Measurements from ENCODE around the gene DUOXA1. TPM values are rescaled to one million over a fixed set of nuclear protein-coding genes. Genes with fewer than 3 reads are reported as not detected.

The DUOXA1 gene
- total RNA-seq, 2 experiments from 2014 or later, result 0.68 TPM; not detected in 1

DNA sequence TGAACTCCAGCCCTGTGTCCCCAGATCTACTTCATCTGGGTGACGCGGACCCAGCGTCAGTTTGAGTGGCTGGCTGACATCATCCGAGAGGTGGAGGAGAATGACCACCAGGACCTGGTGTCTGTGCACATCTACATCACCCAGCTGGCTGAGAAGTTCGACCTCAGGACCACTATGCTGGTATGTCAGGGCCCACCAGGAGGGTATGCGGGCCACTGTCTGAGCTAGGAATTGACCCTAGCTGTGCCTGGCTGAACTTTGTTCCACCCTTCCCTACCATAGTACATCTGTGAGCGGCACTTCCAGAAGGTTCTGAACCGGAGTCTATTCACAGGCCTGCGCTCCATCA lies 33.8 kb upstream of the DUOXA1 start:
- no peak for ATAC-seq (ENCODE audit: low read depth)
- DNase-seq, result no peak
- H3K27ac Mint-ChIP-seq, result no peak overlapping the region
- no peaks in the 10 kb centered on the region for H3K36me3 Mint-ChIP-seq
- no peak overlapping the region for H3K4me3 Mint-ChIP-seq
- H3K4me1 Mint-ChIP-seq, result peaks cover 16% of the 10 kb centered on the region
- H3K27me3 Mint-ChIP-seq, result no peaks in the 10 kb centered on the region
- H3K9me3 Mint-ChIP-seq, result no peaks in the 10 kb centered on the region
- POLR2A ChIA-PET, result interaction anchor here (0.6 to 3.1 kb wide), 6 partner anchors 12 to 239 kb away, joined by 3 to 40 read pairs (median 4); a partner anchor contains a TSS

GRCh38 chr15:45162771-45163507 lies 33.3 kb upstream of the DUOXA1 start:
- ATAC-seq (ENCODE audit: low read depth) (no peak), DNase-seq (peak; percentile 71)
- Mint-ChIP-seq H3K27me3 (no peaks in the 10 kb centered on the region), H3K4me3 (no peak overlapping the region), H3K36me3 (no peaks in the 10 kb centered on the region), H3K4me1 (peaks cover 18% of the 10 kb centered on the region), H3K27ac (no peak overlapping the region), H3K9me3 (no peaks in the 10 kb centered on the region)
- POLR2A ChIA-PET, result interaction anchor here (0.6 to 3.1 kb wide), 5 partner anchors 11 to 117 kb away, joined by 3 to 40 read pairs (median 5); no protein-coding TSS in a partner anchor

DNA sequence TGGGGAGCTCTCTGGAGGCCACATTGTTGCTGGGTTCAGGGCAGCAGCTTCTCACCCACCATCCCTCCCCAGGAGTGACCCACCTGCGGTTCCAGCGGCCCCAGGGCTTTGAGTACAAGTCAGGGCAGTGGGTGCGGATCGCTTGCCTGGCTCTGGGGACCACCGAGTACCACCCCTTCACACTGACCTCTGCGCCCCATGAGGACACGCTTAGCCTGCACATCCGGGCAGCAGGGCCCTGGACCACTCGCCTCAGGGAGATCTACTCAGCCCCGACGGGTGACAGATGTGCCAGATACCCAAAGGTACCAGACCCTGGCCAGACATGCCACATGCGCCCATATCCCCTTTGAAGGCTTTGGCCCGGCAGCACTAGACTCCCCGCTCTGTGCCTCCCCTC lies 32.0 kb upstream of the DUOXA1 start:
- POLR2A ChIA-PET, result no interaction called here
- peaks cover 16% of the 10 kb centered on the region for H3K4me1 Mint-ChIP-seq
- no peaks in the 10 kb centered on the region for H3K27me3 Mint-ChIP-seq
- H3K4me3 Mint-ChIP-seq, result no peak overlapping the region
- no peaks in the 10 kb centered on the region for H3K9me3 Mint-ChIP-seq
- no peak for ATAC-seq (ENCODE audit: low read depth)
- DNase-seq, result no peak
- peaks cover under 1% of the 10 kb centered on the region for H3K36me3 Mint-ChIP-seq
- H3K27ac Mint-ChIP-seq, result no peak overlapping the region

- DNase-seq, result no peak
- ATAC-seq (ENCODE audit: low read depth), result no peak
- H3K9me3 Mint-ChIP-seq, result no peaks in the 10 kb centered on the region
- peaks cover 8% of the 10 kb centered on the region for H3K4me1 Mint-ChIP-seq
- no peak overlapping the region for H3K27ac Mint-ChIP-seq
- H3K4me3 Mint-ChIP-seq, result no peak overlapping the region
- H3K27me3 Mint-ChIP-seq, result no peaks in the 10 kb centered on the region
- H3K36me3 Mint-ChIP-seq, result peaks cover 1% of the 10 kb centered on the region
- POLR2A ChIA-PET, result interaction anchor here (1.0 to 1.1 kb wide), 2 partner anchors 22 to 42 kb away, joined by 3 read pairs; no protein-coding TSS in a partner anchor
Observed at GRCh38 chr15:45157974-45158373, 28.3 kb upstream of the DUOXA1 start.

DNA sequence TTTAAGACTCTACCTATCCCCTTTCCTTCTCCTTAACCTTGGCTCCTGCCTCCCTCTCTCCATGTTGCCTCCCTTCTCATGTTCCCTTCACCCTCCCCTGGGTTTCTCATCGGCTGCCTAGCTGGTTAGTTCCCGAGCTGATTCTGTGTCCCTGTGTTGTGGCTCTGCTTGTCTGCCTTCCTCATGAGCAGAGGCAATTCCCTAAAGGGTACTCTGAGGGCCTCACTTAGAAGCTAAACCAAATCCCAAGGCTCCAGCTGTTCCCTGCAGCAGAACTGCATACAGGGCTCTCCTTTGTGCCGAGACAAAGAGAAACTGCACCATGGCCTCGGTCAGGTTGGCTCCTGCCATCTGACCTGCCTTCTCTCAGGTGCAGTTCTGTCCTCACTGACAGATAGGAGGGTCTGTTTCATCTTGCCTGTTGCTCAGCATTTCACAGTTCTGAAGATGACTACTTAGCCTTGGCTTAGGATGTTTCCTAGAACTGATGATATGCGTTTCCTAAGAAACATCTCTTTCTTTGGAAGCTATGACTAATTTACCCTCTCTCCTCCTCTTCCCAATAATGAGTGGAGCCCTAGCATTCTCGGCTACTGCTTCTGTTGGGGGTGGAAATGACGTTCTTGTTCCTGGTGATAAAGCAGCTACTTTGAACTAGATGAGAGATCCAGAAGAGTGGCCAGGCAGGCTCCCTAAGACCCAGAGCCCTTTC lies 27.2 kb upstream of the DUOXA1 start:
- Mint-ChIP-seq H3K4me1 (peaks cover 6% of the 10 kb centered on the region), H3K4me3 (no peak overlapping the region), H3K27ac (no peak overlapping the region), H3K27me3 (no peaks in the 10 kb centered on the region), H3K9me3 (no peaks in the 10 kb centered on the region), H3K36me3 (peaks cover 3% of the 10 kb centered on the region)
- ATAC-seq (ENCODE audit: low read depth) (no peak), DNase-seq (no peak)
- POLR2A ChIA-PET, result no interaction called here

- H3K36me3 Mint-ChIP-seq, result peaks cover 3% of the 10 kb centered on the region
- DNase-seq, result no peak
- peaks cover 6% of the 10 kb centered on the region for H3K4me1 Mint-ChIP-seq
- H3K4me3 Mint-ChIP-seq, result no peak overlapping the region
- no peaks in the 10 kb centered on the region for H3K27me3 Mint-ChIP-seq
- no peak overlapping the region for H3K27ac Mint-ChIP-seq
- POLR2A ChIA-PET, result interaction anchor here (0.7 to 1.2 kb wide), 2 partner anchors 23 to 31 kb away, joined by 3 to 7 read pairs; no protein-coding TSS in a partner anchor
- ATAC-seq (ENCODE audit: low read depth), result no peak
- H3K9me3 Mint-ChIP-seq, result no peaks in the 10 kb centered on the region
Observed at GRCh38 chr15:45155739-45156138, 26.1 kb upstream of the DUOXA1 start.

DNA sequence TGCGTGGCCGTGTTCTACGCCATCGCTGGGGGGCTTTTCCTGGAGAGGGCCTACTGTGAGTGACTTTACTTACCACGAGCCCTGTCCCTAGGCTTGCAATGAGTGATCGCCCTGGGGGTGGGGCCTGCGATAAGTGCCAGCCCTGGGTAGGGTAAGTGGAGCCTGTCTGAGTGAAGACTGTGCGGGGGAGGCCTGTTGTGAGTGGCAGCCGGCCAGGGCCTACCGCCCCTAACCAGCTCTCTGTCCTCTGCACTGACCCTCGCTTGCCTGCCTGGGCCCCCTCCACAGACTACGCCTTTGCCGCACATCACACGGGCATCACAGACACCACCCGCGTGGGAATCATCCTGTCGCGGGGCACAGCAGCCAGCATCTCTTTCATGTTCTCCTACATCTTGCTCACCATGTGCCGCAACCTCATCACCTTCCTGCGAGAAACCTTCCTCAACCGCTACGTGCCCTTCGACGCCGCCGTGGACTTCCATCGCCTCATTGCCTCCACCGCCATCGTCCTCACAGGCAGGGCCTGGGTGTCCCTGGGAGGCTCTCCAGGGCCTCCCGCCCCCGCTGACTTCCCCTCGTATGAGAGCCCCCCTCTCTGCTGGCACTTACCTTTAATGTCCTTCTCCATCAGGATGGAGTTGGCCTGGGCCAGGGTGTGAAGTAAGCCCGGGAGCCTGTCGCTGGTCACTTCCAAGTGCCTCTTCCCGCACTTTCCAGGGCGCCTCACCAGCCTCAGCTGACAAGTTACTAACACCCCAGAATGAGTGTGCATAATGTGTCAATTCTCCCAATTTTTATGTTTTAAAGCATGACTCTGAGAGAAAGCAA lies 22.5 kb upstream of the DUOXA1 start:
- no peak overlapping the region for H3K27ac Mint-ChIP-seq
- POLR2A ChIA-PET, result interaction anchor here (0.9 kb wide), 1 partner anchor 11 kb away, joined by 3 read pairs; no protein-coding TSS in a partner anchor
- no peaks in the 10 kb centered on the region for H3K4me1 Mint-ChIP-seq
- H3K9me3 Mint-ChIP-seq, result no peaks in the 10 kb centered on the region
- no peaks in the 10 kb centered on the region for H3K27me3 Mint-ChIP-seq
- no peak for DNase-seq
- H3K36me3 Mint-ChIP-seq, result peaks cover 3% of the 10 kb centered on the region
- ATAC-seq (ENCODE audit: low read depth), result no peak
- no peak overlapping the region for H3K4me3 Mint-ChIP-seq

DNA sequence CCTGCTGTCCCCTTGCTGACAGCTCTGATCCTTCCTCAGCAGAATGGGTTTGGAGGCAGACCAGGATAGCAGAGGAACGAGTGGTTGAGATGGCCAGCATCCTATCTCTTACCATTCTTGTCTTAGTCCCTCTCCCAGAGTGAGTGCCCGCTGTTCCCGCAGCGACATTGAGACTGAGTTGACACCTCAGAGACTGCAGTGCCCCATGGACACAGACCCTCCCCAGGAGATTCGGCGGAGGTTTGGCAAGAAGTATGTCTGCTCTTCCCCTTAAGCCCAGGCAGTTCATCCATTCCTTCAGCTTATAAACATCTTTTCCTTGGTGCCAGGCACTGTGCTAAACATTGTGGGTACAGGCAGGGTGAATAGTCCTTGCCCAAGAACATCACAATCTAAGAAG lies 21.3 kb upstream of the DUOXA1 start:
- H3K27ac Mint-ChIP-seq, result no peak overlapping the region
- no peak for ATAC-seq (ENCODE audit: low read depth)
- peaks cover 1% of the 10 kb centered on the region for H3K36me3 Mint-ChIP-seq
- no peaks in the 10 kb centered on the region for H3K27me3 Mint-ChIP-seq
- H3K9me3 Mint-ChIP-seq, result no peaks in the 10 kb centered on the region
- no peaks in the 10 kb centered on the region for H3K4me1 Mint-ChIP-seq
- POLR2A ChIA-PET, result no interaction called here
- no peak overlapping the region for H3K4me3 Mint-ChIP-seq
- no peak for DNase-seq

DNA sequence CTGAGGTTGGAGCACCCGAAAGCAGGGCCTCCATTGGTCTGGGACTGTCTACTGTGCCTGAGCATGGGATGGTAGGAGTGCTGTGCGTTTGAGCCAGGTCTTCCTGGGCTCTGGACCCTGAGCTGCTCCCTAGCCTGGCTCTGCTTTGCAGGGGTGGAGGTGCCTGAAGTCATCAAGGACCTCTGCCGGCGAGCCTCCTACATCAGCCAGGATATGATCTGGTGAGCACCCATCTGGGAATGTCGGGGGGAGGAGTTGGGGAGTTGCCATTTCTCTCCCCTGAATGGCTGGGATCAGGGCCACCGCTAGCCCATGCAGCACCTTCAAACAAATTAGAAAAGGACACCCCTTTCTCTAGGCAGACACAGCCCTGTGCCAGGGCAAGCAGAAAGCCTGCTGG lies 20.8 kb upstream of the DUOXA1 start:
- H3K36me3 Mint-ChIP-seq, result peaks cover 1% of the 10 kb centered on the region
- ATAC-seq (ENCODE audit: low read depth) (no peak), DNase-seq (no peak)
- H3K4me3 Mint-ChIP-seq, result no peak overlapping the region
- H3K4me1 Mint-ChIP-seq, result no peaks in the 10 kb centered on the region
- no peak overlapping the region for H3K27ac Mint-ChIP-seq
- POLR2A ChIA-PET, result no interaction called here
- H3K9me3 Mint-ChIP-seq, result no peaks in the 10 kb centered on the region
- no peaks in the 10 kb centered on the region for H3K27me3 Mint-ChIP-seq

DNA sequence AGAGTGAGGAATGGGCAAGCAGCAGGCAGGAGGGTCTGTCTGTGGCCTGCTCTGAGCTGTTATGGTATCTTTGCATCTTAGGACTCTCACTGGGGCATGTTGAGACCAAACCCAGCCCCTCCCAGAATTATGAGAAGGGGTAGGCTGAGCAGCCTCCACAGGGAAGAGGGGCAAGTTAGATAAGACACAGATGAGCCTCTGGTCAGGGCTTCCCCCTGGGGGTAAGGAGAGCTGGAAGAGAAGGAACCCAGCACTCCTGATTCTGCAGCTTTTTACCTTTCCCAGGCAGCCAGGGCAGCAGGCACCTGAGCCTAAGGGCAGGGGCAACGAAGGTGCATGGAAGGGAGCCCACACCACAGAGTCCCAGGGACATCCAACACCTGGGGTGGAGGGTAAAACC lies 19.4 kb upstream of the DUOXA1 start:
- POLR2A ChIA-PET, result no interaction called here
- no peak overlapping the region for H3K4me3 Mint-ChIP-seq
- ATAC-seq (ENCODE audit: low read depth) (no peak), DNase-seq (no peak)
- no peaks in the 10 kb centered on the region for H3K4me1 Mint-ChIP-seq
- H3K36me3 Mint-ChIP-seq, result peaks cover 1% of the 10 kb centered on the region
- no peaks in the 10 kb centered on the region for H3K9me3 Mint-ChIP-seq
- no peak overlapping the region for H3K27ac Mint-ChIP-seq
- H3K27me3 Mint-ChIP-seq, result no peaks in the 10 kb centered on the region

- H3K27me3 Mint-ChIP-seq, result no peaks in the 10 kb centered on the region
- no peak overlapping the region for H3K4me3 Mint-ChIP-seq
- no peak for ATAC-seq (ENCODE audit: low read depth)
- no peaks in the 10 kb centered on the region for H3K4me1 Mint-ChIP-seq
- DNase-seq, result no peak
- POLR2A ChIA-PET, result no interaction called here
- H3K27ac Mint-ChIP-seq, result no peak overlapping the region
- H3K9me3 Mint-ChIP-seq, result no peaks in the 10 kb centered on the region
- H3K36me3 Mint-ChIP-seq, result peaks cover 1% of the 10 kb centered on the region
Observed at GRCh38 chr15:45148076-45149059, 18.7 kb upstream of the DUOXA1 start.

GRCh38 chr15:45147606-45148005 lies 17.9 kb upstream of the DUOXA1 start:
- H3K4me1 Mint-ChIP-seq, result no peaks in the 10 kb centered on the region
- POLR2A ChIA-PET, result no interaction called here
- no peaks in the 10 kb centered on the region for H3K9me3 Mint-ChIP-seq
- no peak overlapping the region for H3K4me3 Mint-ChIP-seq
- DNase-seq (no peak), ATAC-seq (ENCODE audit: low read depth) (no peak)
- peaks cover 1% of the 10 kb centered on the region for H3K36me3 Mint-ChIP-seq
- no peak overlapping the region for H3K27ac Mint-ChIP-seq
- no peaks in the 10 kb centered on the region for H3K27me3 Mint-ChIP-seq
